Progenitor cell of endocrine pancreas (in vitro differentiated cells): ENCODE data around the gene NDUFB8. TPM values are rescaled to one million over a fixed set of nuclear protein-coding genes. Genes with fewer than 3 reads are reported as not detected.

Experiments
- DNase-seq: peaks from one replicate; pipeline ENCODE4 v3.0.0; 2021; ENCODE audit warnings: low spot score; ENCODE audit not compliant: unreplicated experiment
- H3K27ac Mint-ChIP-seq: 2 replicates; pipeline ENCODE4 v1.8.0; 2021; ENCODE audit warnings: mild to moderate bottlenecking, moderate library complexity, mixed read lengths
- H3K27me3 Mint-ChIP-seq: 2 replicates; pipeline ENCODE4 v1.8.0; 2021; ENCODE audit warnings: mixed read lengths
- H3K36me3 Mint-ChIP-seq: 2 replicates; pipeline ENCODE4 v1.8.0; 2022; ENCODE audit warnings: mixed read lengths; ENCODE audit not compliant: insufficient read depth
- H3K4me1 Mint-ChIP-seq: 2 replicates; pipeline ENCODE4 v1.8.0; 2021; ENCODE audit warnings: low read depth, mixed read lengths
- H3K4me3 Mint-ChIP-seq: 2 replicates; pipeline ENCODE4 v1.8.0; 2021; ENCODE audit warnings: low read depth, mild to moderate bottlenecking, moderate library complexity, mixed read lengths
- H3K9me3 Mint-ChIP-seq: 2 replicates; pipeline ENCODE4 v1.8.0; 2021; ENCODE audit warnings: low read depth, mixed read lengths
- CTCF ChIP-seq: fragments of 200-600 bp; sonication (generic); IDR thresholded peaks from one replicate; pipeline ENCODE4 v1.5.0; 2021; ENCODE audit warnings: antibody characterized with exemption, mild to moderate bottlenecking; ENCODE audit not compliant: unreplicated experiment
- total RNA-seq: library from RNA; stranded (reverse); gene quantifications from 2 replicates; pipeline ENCODE4 v1.2.1, GENCODE V29; 2021

NDUFB8 gene
- total RNA-seq, 1 donor from 2014 or later, result 159 TPM

GRCh38 chr10:100487529-100487928, 42.1 kb downstream of the NDUFB8 start:
- no peak overlapping the region for H3K27ac Mint-ChIP-seq
- H3K36me3 Mint-ChIP-seq, result peaks cover 26% of the 10 kb centered on the region
- no peak overlapping the region for H3K4me3 Mint-ChIP-seq
- H3K9me3 Mint-ChIP-seq, result no peaks in the 10 kb centered on the region
- peaks cover 49% of the 10 kb centered on the region for H3K27me3 Mint-ChIP-seq
- no peak for DNase-seq
- no peak for TF ChIP-seq CTCF
- H3K4me1 Mint-ChIP-seq, result peaks cover 17% of the 10 kb centered on the region

GRCh38 chr10:100485801-100486495, 43.7 kb downstream of the NDUFB8 start:
- Mint-ChIP-seq H3K27me3 (peaks cover 53% of the 10 kb centered on the region), H3K4me3 (no peak overlapping the region), H3K4me1 (peaks cover 21% of the 10 kb centered on the region), H3K27ac (no peak overlapping the region), H3K36me3 (peaks cover 22% of the 10 kb centered on the region), H3K9me3 (no peaks in the 10 kb centered on the region)
- no peak for TF ChIP-seq CTCF
- no peak for DNase-seq

- H3K4me3 Mint-ChIP-seq, result no peak overlapping the region
- H3K4me1 Mint-ChIP-seq, result peaks cover 21% of the 10 kb centered on the region
- H3K9me3 Mint-ChIP-seq, result no peaks in the 10 kb centered on the region
- peaks cover 19% of the 10 kb centered on the region for H3K36me3 Mint-ChIP-seq
- peaks cover 58% of the 10 kb centered on the region for H3K27me3 Mint-ChIP-seq
- TF ChIP-seq CTCF, result no peak
- no peak overlapping the region for H3K27ac Mint-ChIP-seq
- DNase-seq, result no peak
These were observed 44.3 kb downstream of the NDUFB8 start for GRCh38 chr10:100485366-100485765.

- Mint-ChIP-seq H3K4me1 (peaks cover 21% of the 10 kb centered on the region), H3K36me3 (peaks cover 15% of the 10 kb centered on the region), H3K27me3 (peaks cover 67% of the 10 kb centered on the region), H3K27ac (no peak overlapping the region), H3K9me3 (no peaks in the 10 kb centered on the region), H3K4me3 (no peak overlapping the region)
- no peak for DNase-seq
- no peak for TF ChIP-seq CTCF
These were observed 45.6 kb downstream of the NDUFB8 start for GRCh38 chr10:100483876-100484666.

GRCh38 chr10:100482834-100483185, 46.9 kb downstream of the NDUFB8 start:
- H3K27me3 Mint-ChIP-seq, result peaks cover 79% of the 10 kb centered on the region
- H3K36me3 Mint-ChIP-seq, result peaks cover 11% of the 10 kb centered on the region
- no peak for TF ChIP-seq CTCF
- H3K27ac Mint-ChIP-seq, result no peak overlapping the region
- H3K9me3 Mint-ChIP-seq, result no peaks in the 10 kb centered on the region
- DNase-seq, result no peak
- H3K4me3 Mint-ChIP-seq, result peak overlapping the region; percentile 79
- peaks cover 21% of the 10 kb centered on the region for H3K4me1 Mint-ChIP-seq
